SK-N-SH treated with all-trans-retinoic acid at 6 μM for 48 hours (cell line): ENCODE measurements around the gene POC1A.

ENCODE experiments used
- CSDC2 ChIP-seq: fragments of 250-450 bp; sonication (Bioruptor Pico); IDR thresholded peaks from 2 replicates; pipeline ENCODE4 v1.5.0; 2020; ENCODE audit warnings: mild to moderate bottlenecking, moderate library complexity
- GLIS3 ChIP-seq: fragments of 250-450 bp; sonication (Bioruptor Pico); IDR thresholded peaks from 2 replicates; pipeline ENCODE4 v1.5.0; 2020; ENCODE audit warnings: mild to moderate bottlenecking, moderate library complexity
- POU6F1 ChIP-seq: fragments of 250-450 bp; sonication (Bioruptor Pico); IDR thresholded peaks from 2 replicates; pipeline ENCODE4 v1.8.0; 2021; ENCODE audit warnings: low read depth, mild to moderate bottlenecking, moderate library complexity, borderline replicate concordance
- SNAI2 ChIP-seq: fragments of 250-450 bp; sonication (Bioruptor Pico); IDR thresholded peaks from 2 replicates; pipeline ENCODE4 v1.5.0; 2020; ENCODE audit warnings: mild to moderate bottlenecking, moderate library complexity
- ZC3H10 ChIP-seq: fragments of 250-450 bp; sonication (Bioruptor Pico); IDR thresholded peaks from 2 replicates; pipeline ENCODE4 v1.5.1; 2021; ENCODE audit warnings: mild to moderate bottlenecking, moderate library complexity
- ZFP3 ChIP-seq: fragments of 250-450 bp; sonication (Bioruptor Pico); IDR thresholded peaks from 2 replicates; pipeline ENCODE4 v1.5.0; 2020; ENCODE audit warnings: mild to moderate bottlenecking, moderate library complexity
- TF ChIP-seq, protein P1 (sequence below): fragments of 250-450 bp; sonication (Bioruptor Pico); IDR thresholded peaks from 2 replicates; pipeline ENCODE4 v1.5.1; 2020; ENCODE audit warnings: low read depth, mild to moderate bottlenecking, moderate library complexity
- TF ChIP-seq, protein P2 (sequence below): fragments of 250-450 bp; sonication (Bioruptor Pico); IDR thresholded peaks from 2 replicates; pipeline ENCODE4 v1.8.0; 2020; ENCODE audit warnings: mild to moderate bottlenecking, moderate library complexity, borderline replicate concordance

DNA sequence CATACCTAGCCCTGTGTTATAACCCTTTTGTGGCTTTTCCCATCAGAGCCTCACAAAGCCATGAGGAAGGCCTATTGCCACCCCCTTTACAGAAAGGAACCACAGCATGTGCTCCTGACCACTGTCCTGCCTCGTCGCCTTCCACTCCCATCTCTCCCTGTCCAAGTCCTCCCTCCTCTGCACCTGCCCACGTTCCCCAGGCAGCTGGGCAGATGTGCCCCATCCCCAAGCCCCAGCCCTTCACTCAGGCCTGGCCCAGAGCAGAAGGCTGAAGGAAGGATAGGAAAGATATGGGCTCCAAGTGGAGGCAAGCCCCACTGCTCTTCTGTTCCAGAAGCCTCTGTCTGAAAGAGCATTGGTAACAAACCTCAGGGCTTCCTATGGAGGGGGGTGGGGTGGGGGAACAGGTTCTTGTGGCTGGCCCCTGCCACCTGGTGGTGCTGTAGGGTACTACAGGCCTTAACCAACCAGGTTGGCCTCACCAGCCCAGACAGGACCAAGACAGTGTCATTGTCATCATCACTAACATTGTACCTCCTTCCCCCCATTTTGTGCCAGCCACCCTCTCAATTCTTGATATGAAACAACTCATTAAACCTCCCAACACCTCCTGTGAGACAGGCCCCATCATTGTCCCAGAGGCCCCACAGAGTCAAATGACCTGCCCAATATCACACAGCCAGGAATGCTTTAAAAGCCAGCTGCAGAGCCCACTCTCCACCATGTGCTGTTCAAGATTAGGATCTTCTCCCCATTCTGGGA is 10.0 kb downstream of the POC1A start:
- TF ChIP-seq, protein P1, sequence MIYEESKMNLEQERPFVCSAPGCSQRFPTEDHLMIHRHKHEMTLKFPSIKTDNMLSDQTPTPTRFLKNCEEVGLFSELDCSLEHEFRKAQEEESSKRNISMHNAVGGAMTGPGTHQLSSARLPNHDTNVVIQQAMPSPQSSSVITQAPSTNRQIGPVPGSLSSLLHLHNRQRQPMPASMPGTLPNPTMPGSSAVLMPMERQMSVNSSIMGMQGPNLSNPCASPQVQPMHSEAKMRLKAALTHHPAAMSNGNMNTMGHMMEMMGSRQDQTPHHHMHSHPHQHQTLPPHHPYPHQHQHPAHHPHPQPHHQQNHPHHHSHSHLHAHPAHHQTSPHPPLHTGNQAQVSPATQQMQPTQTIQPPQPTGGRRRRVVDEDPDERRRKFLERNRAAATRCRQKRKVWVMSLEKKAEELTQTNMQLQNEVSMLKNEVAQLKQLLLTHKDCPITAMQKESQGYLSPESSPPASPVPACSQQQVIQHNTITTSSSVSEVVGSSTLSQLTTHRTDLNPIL, result no peak
- no peak for TF ChIP-seq SNAI2 (CRISPR knock-in tag)
- no peak for TF ChIP-seq ZFP3 (CRISPR knock-in tag)
- TF ChIP-seq GLIS3 (CRISPR knock-in tag), result no peak
- TF ChIP-seq ZC3H10, result no peak
- TF ChIP-seq POU6F1, result no peak
- no peak for TF ChIP-seq CSDC2 (CRISPR knock-in tag)
- TF ChIP-seq, protein P2, sequence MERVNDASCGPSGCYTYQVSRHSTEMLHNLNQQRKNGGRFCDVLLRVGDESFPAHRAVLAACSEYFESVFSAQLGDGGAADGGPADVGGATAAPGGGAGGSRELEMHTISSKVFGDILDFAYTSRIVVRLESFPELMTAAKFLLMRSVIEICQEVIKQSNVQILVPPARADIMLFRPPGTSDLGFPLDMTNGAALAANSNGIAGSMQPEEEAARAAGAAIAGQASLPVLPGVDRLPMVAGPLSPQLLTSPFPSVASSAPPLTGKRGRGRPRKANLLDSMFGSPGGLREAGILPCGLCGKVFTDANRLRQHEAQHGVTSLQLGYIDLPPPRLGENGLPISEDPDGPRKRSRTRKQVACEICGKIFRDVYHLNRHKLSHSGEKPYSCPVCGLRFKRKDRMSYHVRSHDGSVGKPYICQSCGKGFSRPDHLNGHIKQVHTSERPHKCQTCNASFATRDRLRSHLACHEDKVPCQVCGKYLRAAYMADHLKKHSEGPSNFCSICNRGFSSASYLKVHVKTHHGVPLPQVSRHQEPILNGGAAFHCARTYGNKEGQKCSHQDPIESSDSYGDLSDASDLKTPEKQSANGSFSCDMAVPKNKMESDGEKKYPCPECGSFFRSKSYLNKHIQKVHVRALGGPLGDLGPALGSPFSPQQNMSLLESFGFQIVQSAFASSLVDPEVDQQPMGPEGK (CRISPR knock-in tag), result no peak
